IMR-90 (cell line): ENCODE data around the gene ANKRD16. TPM values are rescaled to one million over a fixed set of nuclear protein-coding genes. Genes with fewer than 3 reads are reported as not detected.

Source experiments
- ATAC-seq: fragments of 200-7000 bp; cut with Tn5 transposase; 2 replicates; pipeline ENCODE4 v1.9.1; 2020; ENCODE audit warnings: low read depth, mild to moderate bottlenecking, moderate library complexity
- BruUV-seq: library from RNA; stranded (reverse); fragments of 400-500 nt; replicated peaks from 2 replicates; lab custom pipeline; 2021; lab: Mats Ljungman, UMichigan
- CTCF ChIA-PET: fragments of 300-600 bp; formaldehyde crosslinking; extraction: SDS; loops from one replicate; lab custom pipeline; 2021; ENCODE audit warnings: antibody characterized with exemption; lab: Yijun Ruan, JAX
- POLR2A ChIA-PET: fragments of 300-600 bp; sonication (Branson Sonifier 250); formaldehyde crosslinking; loops from one replicate; lab custom pipeline; 2022; ENCODE audit warnings: antibody characterized with exemption; ENCODE audit not compliant: unreplicated experiment; lab: Charles Lee
- DNase-seq: peaks from one replicate; pipeline ENCODE4 v3.0.0; 2013
- H2AFZ ChIP-seq: replicated peaks from 2 replicates; pipeline ENCODE3; 2013; ENCODE audit warnings: low read length, mild to moderate bottlenecking; ENCODE audit not compliant: poor library complexity
- H2AK5ac ChIP-seq: 2 replicates; pipeline ENCODE4 v1.6.1; 2013; ENCODE audit warnings: low read depth, low read length, inconsistent platforms
- H2AK9ac ChIP-seq: replicated peaks from 2 replicates; pipeline ENCODE3; 2013; ENCODE audit warnings: mild to moderate bottlenecking, low read depth, low read length, moderate library complexity; ENCODE audit not compliant: poor library complexity
- H2BK120ac ChIP-seq: 2 replicates; pipeline ENCODE4 v1.6.1; 2013; ENCODE audit warnings: low read depth, low read length, inconsistent platforms
- H2BK15ac ChIP-seq: 3 replicates; pipeline ENCODE4 v1.6.1; 2013; ENCODE audit warnings: low read depth, low read length, inconsistent platforms
- H2BK20ac ChIP-seq: 2 replicates; pipeline ENCODE4 v1.6.1; 2013; ENCODE audit warnings: low read depth, mild to moderate bottlenecking, inconsistent platforms, low read length, moderate library complexity
- H2BK5ac ChIP-seq: 2 replicates; pipeline ENCODE4 v1.6.1; 2013; ENCODE audit warnings: mild to moderate bottlenecking, low read depth, low read length, inconsistent platforms; ENCODE audit not compliant: poor library complexity, severe bottlenecking
- H3K14ac ChIP-seq: replicated peaks from 2 replicates; pipeline ENCODE4 v1.6.1; 2013; ENCODE audit warnings: low read depth, low read length, inconsistent platforms
- H3K18ac ChIP-seq: 2 replicates; pipeline ENCODE4 v1.6.1; 2013; ENCODE audit warnings: low read depth, low read length, control low read depth
- H3K23ac ChIP-seq: 2 replicates; pipeline ENCODE4 v1.6.1; 2013; ENCODE audit warnings: low read depth, low read length, inconsistent platforms
- H3K27ac ChIP-seq: 2 replicates; pipeline ENCODE4 v1.5.1; 2013; ENCODE audit warnings: mild to moderate bottlenecking, control low read depth, low read length; ENCODE audit not compliant: insufficient read depth
- H3K27me3 ChIP-seq: 2 replicates; pipeline ENCODE4 v1.6.1; 2013; ENCODE audit warnings: low read length; ENCODE audit not compliant: control insufficient read depth, insufficient read depth
- H3K36me3 ChIP-seq: 2 replicates; pipeline ENCODE4 v1.6.1; 2013; ENCODE audit warnings: low read length, mixed read lengths; ENCODE audit not compliant: control insufficient read depth, insufficient read depth
- H3K4ac ChIP-seq: 2 replicates; pipeline ENCODE4 v1.6.1; 2013; ENCODE audit warnings: low read depth, low read length, inconsistent platforms
- H3K4me1 ChIP-seq: 2 replicates; pipeline ENCODE4 v1.6.1; 2013; ENCODE audit warnings: low read length, mixed read lengths; ENCODE audit not compliant: control insufficient read depth, insufficient read depth
- H3K4me2 ChIP-seq: 2 replicates; pipeline ENCODE4 v1.6.1; 2013; ENCODE audit warnings: low read depth, mild to moderate bottlenecking, control low read depth, low read length, moderate library complexity
- H3K4me3 ChIP-seq: 2 replicates; pipeline ENCODE4 v1.5.1; 2013; ENCODE audit warnings: low read depth, mild to moderate bottlenecking, control low read depth, low read length, moderate library complexity; ENCODE audit not compliant: insufficient read depth
- H3K56ac ChIP-seq: 2 replicates; pipeline ENCODE4 v1.6.1; 2013; ENCODE audit warnings: low read length, inconsistent platforms; ENCODE audit not compliant: insufficient read depth; ENCODE audit errors: extremely low read depth
- H3K79me1 ChIP-seq, 2 experiments: 2 replicates each; pipeline ENCODE4 v1.6.1; 2013; ENCODE audit warnings: low read length in 2 of 2, inconsistent platforms in 1 of 2, low read depth in 1 of 2
- H3K9ac ChIP-seq: 2 replicates; pipeline ENCODE4 v1.6.1; 2013; ENCODE audit warnings: low read depth, low read length, control low read depth
- H3K9me1 ChIP-seq: 2 replicates; pipeline ENCODE4 v1.6.1; 2013; ENCODE audit warnings: low read length, inconsistent platforms; ENCODE audit not compliant: insufficient read depth
- H3K9me3 ChIP-seq: 2 replicates; pipeline ENCODE4 v1.6.1; 2013; ENCODE audit warnings: low read length; ENCODE audit not compliant: control insufficient read depth, insufficient read depth
- H4K20me1 ChIP-seq: 2 replicates; pipeline ENCODE4 v1.6.1; 2013; ENCODE audit warnings: low read length, inconsistent platforms; ENCODE audit not compliant: insufficient read depth
- H4K5ac ChIP-seq: 2 replicates; pipeline ENCODE4 v1.6.1; 2013; ENCODE audit warnings: mild to moderate bottlenecking, low read depth, low read length, control low read depth
- H4K8ac ChIP-seq, 2 experiments: 2 replicates each; pipeline ENCODE4 v1.6.1; 2013; ENCODE audit warnings: low read depth in 2 of 2, low read length in 2 of 2, control low read depth in 1 of 2, inconsistent platforms in 1 of 2
- H4K91ac ChIP-seq: 2 replicates; pipeline ENCODE4 v1.6.1; 2013; ENCODE audit warnings: low read depth, low read length, inconsistent platforms; ENCODE audit not compliant: insufficient read depth
- BHLHE40 ChIP-seq: fragments of 150-350 bp; IDR thresholded peaks from 2 replicates; pipeline ENCODE4 v1.6.1; 2016; ENCODE audit warnings: mild to moderate bottlenecking, low read depth, low read length
- CEBPB ChIP-seq: IDR thresholded peaks from 2 replicates; pipeline ENCODE4 v1.6.1; 2012; ENCODE audit warnings: low read depth, low read length, improper control_type of control experiment
- FOS ChIP-seq: fragments of 150-350 bp; IDR thresholded peaks from 2 replicates; pipeline ENCODE4 v1.6.1; 2016; ENCODE audit warnings: low read depth, low read length
- MAFK ChIP-seq: IDR thresholded peaks from 2 replicates; pipeline ENCODE4 v1.6.1; 2012; ENCODE audit warnings: low read depth, low read length, improper control_type of control experiment
- MAZ ChIP-seq: IDR thresholded peaks from 2 replicates; pipeline ENCODE4 v1.6.1; 2012; ENCODE audit warnings: low read depth, mild to moderate bottlenecking, low read length, improper control_type of control experiment, moderate library complexity, borderline replicate concordance
- MXI1 ChIP-seq: IDR thresholded peaks from 2 replicates; pipeline ENCODE4 v1.6.1; 2012; ENCODE audit warnings: low read depth, mild to moderate bottlenecking, low read length, moderate library complexity, borderline replicate concordance
- POLR2A ChIP-seq: IDR thresholded peaks from 2 replicates; pipeline ENCODE4 v1.6.1; 2012; ENCODE audit warnings: mild to moderate bottlenecking, low read depth, low read length
- RCOR1 ChIP-seq: IDR thresholded peaks from 2 replicates; pipeline ENCODE4 v1.6.1; 2012; ENCODE audit warnings: mild to moderate bottlenecking, low read length, improper control_type of control experiment; ENCODE audit not compliant: insufficient replicate concordance
- RFX5 ChIP-seq: IDR thresholded peaks from 2 replicates; pipeline ENCODE4 v1.8.0; 2012; ENCODE audit warnings: low read depth, mild to moderate bottlenecking, low read length, moderate library complexity
- SMC3 ChIP-seq: fragments of 150-350 bp; IDR thresholded peaks from 2 replicates; pipeline ENCODE4 v1.6.1; 2016; ENCODE audit warnings: low read depth, mild to moderate bottlenecking, antibody characterized with exemption, low read length, moderate library complexity
- WGBS, 2 experiments: methylation state at CpG; one replicate each; pipeline versions ENCODE4 v1.1.5 to v1.1.7; 2013; ENCODE audit warnings: missing lambda C conversion rate in 2 of 2; ENCODE audit not compliant: insufficient read length in 1 of 2; ENCODE audit errors: extremely low coverage in 2 of 2; 5-methylcytosine and 5-hydroxymethylcytosine counted together
- dilution Hi-C: fragments of 300-500 bp; cut with HindIII; formaldehyde crosslinking; loops from one replicate; pipeline ENCODE4 v1.14.3; 2018; ENCODE audit warnings: low sequenced_read_pairs; ENCODE audit not compliant: unreplicated experiment
- in situ Hi-C: fragments of 300-500 bp; cut with MboI; formaldehyde crosslinking; loops from 3 replicates; pipeline ENCODE4 v1.14.3; 2019; ENCODE audit warnings: low sequenced_read_pairs, inconsistent platforms, mixed read lengths
- intact Hi-C: fragments of 100-400 bp; cut with micrococcal nuclease; formaldehyde crosslinking; loops from 2 replicates; pipeline ENCODE4 v1.10.0; 2022
- polyA plus RNA-seq, 3 experiments: library from polyadenylated mRNA; depleted of rRNA; stranded (reverse); fragments of >200 nt; gene quantifications; 2 replicates each; pipeline ENCODE4 v1.2.3, GENCODE V29; 2012; ENCODE audit warnings: low replicate concordance in 1 of 3
- total RNA-seq: library from RNA; depleted of rRNA; stranded (reverse); fragments of >200 nt; gene quantifications from 2 replicates; pipeline ENCODE4 v1.2.3, GENCODE V29; 2012

ANKRD16 gene
- total and polyA plus RNA-seq, 2 of the 4 experiments (the other 2 are of a cell fraction), result 5.1 to 5.7 TPM

DNA sequence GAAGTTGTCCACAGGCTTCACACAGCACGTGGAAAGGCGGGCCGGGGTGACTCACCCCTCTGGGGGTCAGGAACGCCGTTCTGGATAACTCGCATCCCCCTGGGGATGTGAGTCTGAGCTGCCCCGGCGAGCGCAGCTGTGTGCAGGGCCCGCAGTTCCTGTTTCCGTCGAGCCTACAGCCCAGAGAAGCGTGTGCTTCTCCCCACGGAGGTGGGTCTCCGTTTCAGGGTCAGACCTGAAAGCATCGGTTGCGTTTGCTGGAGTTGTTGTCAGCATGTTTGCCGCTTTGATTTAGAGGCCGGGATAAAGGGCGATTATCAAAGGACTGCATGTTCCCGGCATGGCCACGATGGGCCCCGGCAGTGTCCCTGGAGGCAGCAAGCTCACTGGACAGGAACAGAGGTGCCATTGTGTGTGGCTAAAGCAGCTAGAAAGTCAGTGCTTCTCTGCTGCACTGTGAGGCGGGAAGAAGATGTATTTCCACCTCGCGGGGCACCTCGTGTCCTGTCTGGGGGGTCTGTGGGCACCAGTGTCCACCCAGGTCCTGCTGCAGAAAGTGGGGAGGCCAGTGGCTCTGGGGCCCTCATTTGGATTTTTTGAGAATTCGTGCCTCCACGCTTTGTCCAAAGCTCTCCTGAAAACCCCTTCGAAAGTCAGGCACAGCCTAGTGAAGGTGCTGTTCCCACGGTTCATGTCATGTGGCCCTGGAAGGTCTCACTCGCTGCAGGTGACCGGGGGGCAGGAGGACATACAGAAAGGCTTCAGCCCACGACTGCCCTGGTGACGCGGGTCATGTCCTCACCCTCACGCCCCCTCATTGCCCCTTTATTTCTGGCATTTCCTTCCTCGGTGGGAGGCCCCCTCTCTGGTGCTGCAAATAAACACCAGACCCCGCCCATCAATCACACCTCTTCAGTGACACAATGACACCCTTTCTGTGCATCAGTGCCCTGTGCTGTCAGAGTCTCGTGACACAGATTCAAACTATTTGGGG lies 49.1 kb downstream of the ANKRD16 start:
- H3K4ac ChIP-seq, result no peak overlapping the region
- H3K79me1 ChIP-seq, result no peaks in the 10 kb centered on the region
- H3K4me1 ChIP-seq, result no peaks in the 10 kb centered on the region
- H2BK20ac ChIP-seq, result no peak overlapping the region
- no peak overlapping the region for H3K27ac ChIP-seq
- WGBS, 2 experiments, result 41% methylated on average over 16 of the region's 40 CpGs; no CpG with 5 or more reads in 1 of the 2 experiments
- peak overlapping the region; percentile 80 for H2AFZ ChIP-seq
- H2AK5ac ChIP-seq, result no peak overlapping the region
- H4K5ac ChIP-seq, result no peak overlapping the region
- H4K8ac ChIP-seq, result no peak overlapping the region
- H3K9me1 ChIP-seq, result no peaks in the 10 kb centered on the region
- CTCF ChIA-PET, result no interaction called here
- no peak overlapping the region for H3K4me2 ChIP-seq
- H2BK15ac ChIP-seq, result no peak overlapping the region
- intact Hi-C loops, result no loop called here
- no peak overlapping the region for H2BK5ac ChIP-seq
- no peak overlapping the region for H3K4me3 ChIP-seq
- H3K36me3 ChIP-seq, result no peaks in the 10 kb centered on the region
- DNase-seq, result no peak
- H3K14ac ChIP-seq, result no peak overlapping the region
- H3K18ac ChIP-seq, result no peak overlapping the region
- in situ Hi-C loops, result no loop called here
- no peak overlapping the region for H3K9ac ChIP-seq
- H4K91ac ChIP-seq, result no peak overlapping the region
- no TSS peak for BruUV-seq
- H3K9me3 ChIP-seq, result no peaks in the 10 kb centered on the region
- H2BK120ac ChIP-seq, result no peak overlapping the region
- H2AK9ac ChIP-seq, result no peak overlapping the region
- ATAC-seq, result no peak
- no peak overlapping the region for H3K56ac ChIP-seq
- POLR2A ChIA-PET, result no interaction called here
- TF ChIP-seq MAFK, result no peak
- no peak for TF ChIP-seq RCOR1
- no peak for TF ChIP-seq MAZ
- no peak for TF ChIP-seq SMC3
- no peak for TF ChIP-seq CEBPB
- TF ChIP-seq BHLHE40, result no peak
- TF ChIP-seq MXI1, result no peak
- no peak for TF ChIP-seq RFX5
- no peak for TF ChIP-seq FOS
- TF ChIP-seq POLR2A, result no peak
- H3K27me3 ChIP-seq, result no peaks in the 10 kb centered on the region
- no peaks in the 10 kb centered on the region; the same call in 1 of the 2 replicates for H4K20me1 ChIP-seq
- H3K23ac ChIP-seq, result no peak overlapping the region
- dilution Hi-C loops, result no loop called here
